GOT3 (cell line): ENCODE measurements around the gene CDH12.
"Not testable (repeated sequence)": the region's sequence is repeated elsewhere in the genome, so short reads cannot be mapped to it uniquely, and the experiment has no call there.

Experiments used
- DNase-seq: peaks from one replicate; lab custom pipeline; 2025; ENCODE audit warnings: mixed read lengths; lab: John Stamatoyannopoulos, UW

The CDH12 gene

DNA sequence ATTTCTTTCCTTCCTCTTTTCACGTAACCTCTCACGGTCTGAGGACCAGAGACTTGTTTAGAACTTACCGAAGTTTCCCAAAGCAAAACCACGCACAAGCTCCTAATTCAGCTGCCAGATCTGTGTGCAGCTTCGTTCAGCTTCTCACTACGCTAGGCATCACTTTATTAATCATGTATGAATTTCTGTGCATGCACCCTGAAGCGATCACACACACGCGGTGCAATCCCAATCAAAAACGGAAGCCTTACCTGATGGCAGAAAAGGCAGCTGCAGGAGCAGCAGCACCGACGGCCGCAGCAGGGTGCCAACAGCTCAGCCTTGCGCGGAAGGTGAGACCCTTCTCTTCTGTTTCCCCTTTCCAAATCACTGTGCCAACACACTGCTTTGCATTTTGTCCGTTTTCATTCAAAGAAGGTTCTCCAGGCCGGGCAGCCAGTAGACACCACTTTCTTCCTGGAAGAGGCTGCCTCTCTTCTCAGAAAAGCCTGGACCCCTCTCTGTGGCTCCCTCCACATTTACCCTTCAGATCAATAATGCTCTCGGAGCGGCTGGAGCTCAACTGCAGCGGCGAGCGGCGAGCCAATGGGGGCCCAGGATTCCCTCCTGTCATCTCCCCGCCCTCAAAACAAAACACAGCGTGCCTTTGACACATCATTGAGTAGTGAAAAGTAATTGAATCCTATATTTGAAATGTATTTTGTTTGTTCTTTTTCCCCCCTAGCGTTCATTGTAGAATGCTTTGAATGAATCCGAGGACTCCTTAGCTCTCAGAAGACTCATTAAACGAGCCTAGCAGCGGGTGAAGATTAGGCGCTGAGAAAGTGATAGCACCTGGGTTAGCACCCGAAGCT lies at the start of gene CDH12:
Gene CDH12 (minus strand): TSS at position 538 of the 854 bp plus-strand sequence.
- no peak for DNase-seq

DNA sequence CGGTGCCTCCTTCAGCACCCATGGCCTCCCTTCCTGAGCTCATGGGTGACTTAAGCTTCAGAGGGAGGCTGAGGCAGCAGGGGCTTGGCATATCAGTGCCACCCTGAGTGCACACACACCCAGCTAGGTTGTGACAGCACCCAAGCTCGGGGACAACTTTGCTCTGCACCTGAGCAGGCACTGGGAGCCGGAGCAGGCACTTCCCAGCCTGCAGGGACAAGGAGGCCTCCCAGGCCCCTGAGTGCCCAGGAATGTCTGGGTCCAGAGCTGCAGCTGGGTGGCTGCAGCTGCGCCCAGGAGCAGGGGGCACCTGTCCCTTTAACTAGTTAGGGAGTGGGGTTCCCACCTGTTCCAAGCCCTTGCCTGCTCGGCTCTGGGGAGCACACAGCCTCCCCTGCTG lies 48.7 kb upstream of the CDH12 start:
- DNase-seq, result no peak

DNA sequence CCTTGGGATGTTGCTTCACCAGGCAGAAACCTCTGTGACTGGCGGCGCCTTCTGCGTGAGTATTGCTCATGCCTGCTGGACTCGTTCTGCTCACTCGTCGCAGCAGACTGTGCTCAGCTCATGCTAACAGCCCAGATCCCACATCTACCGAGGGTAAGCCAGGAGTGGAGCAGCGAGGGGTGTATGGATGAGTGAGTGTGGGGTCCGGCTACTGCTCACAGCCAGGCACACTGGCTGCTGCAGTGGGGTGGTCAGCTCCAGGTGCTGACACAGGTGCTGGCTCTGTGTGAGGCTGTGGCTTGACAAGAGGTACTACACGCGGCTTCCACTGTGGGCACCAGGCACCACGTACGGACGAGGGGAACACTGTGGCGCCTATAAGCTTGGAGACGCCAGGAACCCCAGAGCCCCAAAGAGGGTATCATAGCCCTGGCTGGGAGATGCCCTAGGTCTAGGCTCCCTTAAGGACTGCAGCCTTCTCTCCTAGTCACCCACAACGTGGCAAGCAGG lies 47.7 kb upstream of the CDH12 start:
- DNase-seq, result no peak

DNA sequence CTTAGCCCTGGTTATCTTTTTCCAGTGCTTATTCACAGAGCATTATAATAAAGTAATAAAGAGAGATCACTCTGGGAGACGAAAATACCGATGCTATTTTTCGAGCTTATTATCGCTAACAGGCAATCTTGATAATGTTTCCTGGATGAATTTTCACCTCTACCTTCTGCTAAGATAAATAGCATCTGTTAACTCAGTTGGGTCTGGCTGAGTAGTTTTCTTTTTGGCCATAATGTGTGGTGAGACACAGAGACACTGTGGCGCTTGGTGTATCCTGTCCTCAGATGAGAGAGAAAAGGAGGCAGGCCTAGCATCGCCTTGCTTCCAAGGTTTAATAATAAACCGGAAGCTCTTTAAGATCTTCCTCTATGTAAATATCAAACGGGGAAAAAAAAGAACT lies 46.2 kb upstream of the CDH12 start:
- DNase-seq, result no peak

DNA sequence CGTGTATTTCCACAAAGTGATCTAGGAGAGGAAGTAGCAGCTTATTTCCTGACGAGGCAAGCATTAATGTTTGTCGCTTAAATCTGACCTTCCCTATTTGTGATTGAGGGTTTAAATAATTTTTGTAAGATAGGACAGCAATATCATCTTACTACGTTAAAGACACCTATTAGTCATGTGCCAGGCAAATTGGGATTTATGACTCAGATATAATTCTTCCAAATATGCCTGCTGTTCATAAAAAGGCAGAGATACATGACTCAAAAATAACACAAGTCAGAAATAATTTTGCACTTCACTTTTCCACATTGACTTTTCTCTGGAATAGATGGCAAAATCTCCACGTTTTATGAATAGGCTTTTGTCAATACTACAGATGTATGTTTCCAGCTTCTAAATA lies 43.0 kb upstream of the CDH12 start:
- no peak for DNase-seq

DNA sequence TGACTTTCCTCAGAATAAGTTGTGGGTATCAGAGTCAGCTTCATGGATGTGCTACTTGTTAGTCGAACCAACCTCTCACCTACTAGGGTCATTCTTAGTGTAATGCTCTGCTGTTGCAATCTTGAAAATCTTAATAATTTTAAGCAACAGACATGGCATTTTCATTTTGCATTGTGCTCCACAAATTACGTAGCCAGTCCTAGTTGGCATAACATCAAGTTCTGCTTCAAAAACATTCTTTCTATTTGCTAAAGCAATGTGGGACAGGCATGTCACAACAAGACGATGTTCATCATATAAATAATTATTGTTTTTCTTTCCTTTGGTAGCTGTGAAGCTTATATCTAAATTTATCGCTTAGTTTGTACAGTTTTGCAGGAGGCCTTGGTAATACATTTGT lies 39.3 kb upstream of the CDH12 start:
- DNase-seq, result no peak

DNA sequence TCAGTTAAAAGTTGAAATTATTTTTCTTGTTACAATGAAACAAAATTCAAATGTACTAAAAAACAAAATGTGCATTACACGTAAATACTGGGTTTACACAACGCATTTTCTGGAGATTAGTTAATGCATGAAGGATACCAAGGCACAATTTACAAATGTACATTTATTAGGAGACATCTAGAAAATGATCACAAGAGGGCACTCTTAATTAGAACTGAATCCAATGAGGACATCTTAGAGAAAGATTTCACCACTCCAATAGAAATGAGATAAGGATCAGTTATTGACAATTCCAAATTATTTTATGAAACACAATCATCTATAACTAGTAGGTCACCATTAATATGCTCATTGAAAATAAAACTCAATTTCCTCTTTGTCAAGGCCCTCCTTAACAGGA lies 36.6 kb upstream of the CDH12 start:
- no peak for DNase-seq

DNA sequence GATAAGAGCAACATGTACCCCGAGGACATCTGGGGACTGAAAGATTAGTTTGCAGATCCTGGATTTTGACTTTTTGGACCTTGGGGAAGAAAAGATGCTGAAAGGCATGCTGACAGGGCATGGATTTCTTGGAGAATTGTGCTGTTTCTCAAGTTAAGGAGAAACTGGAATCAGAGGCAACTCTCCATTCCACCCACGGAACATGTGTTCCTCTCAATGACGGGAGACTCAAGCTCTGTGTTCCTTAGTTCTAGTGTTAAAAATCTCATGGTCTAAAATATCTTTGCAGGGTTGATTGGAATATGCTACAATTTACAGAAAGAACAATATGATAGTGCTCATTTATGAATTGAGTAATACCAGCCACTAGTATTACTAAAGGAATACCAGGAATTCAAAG lies 34.4 kb upstream of the CDH12 start:
- no peak for DNase-seq

DNA sequence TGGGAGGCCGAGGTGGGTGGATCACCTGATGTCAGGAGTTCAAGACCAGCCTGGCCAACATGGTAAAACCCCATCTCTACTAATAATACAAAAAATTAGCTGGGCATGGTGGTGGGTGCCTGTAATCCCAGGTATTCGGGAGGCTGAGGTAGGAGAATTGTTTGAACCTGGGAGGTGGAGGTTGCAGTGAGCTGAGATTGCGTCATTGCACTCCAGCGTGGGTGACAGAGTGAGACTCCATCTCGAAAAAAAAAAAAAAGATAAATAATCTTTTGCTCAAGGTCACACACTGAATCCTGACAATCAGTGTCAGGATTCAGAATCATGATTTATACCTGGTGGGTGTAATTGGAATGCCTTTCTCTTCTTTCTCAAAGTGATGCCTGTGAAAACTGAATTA lies 5.8 kb upstream of the CDH12 start:
- DNase-seq, result not testable (repeated sequence)

DNA sequence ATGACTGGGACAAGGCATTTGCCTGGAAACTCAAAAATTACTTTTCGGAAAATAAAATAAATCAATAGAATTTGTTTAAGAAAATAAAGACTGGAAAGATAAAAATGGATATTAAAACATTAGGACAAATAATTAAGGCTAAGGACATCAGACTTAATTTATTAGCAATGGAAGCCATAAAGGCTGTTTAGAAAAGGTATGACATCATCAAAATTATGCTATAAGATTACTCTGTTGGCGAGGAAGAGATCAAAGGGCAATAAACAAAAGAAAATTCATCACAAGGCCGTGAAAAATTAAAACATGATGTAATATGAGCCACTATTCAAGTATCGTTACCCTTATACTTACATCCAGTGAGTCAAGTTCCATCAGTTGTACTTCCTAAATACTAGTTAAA lies 2.7 kb upstream of the CDH12 start:
- no peak for DNase-seq

DNA sequence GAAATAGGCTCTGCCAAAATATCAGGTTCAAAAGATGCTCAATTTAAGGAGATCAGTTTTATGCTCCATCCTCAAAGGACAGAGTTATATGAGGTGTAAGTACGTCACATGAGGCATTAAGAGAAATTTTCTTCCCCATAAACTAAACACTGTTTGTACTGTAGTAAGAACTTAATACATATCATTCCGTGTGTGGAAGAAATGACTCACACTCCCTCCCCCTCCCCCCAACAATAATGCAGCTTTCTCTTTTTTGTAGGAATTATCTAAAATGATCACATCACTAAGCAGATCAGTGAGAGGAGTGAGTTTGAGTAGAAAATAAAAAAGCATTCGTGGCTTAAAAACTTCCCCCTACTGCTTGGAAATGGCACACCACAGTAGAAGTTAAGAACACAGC lies 2.2 kb downstream of the CDH12 start:
- DNase-seq, result no peak

DNA sequence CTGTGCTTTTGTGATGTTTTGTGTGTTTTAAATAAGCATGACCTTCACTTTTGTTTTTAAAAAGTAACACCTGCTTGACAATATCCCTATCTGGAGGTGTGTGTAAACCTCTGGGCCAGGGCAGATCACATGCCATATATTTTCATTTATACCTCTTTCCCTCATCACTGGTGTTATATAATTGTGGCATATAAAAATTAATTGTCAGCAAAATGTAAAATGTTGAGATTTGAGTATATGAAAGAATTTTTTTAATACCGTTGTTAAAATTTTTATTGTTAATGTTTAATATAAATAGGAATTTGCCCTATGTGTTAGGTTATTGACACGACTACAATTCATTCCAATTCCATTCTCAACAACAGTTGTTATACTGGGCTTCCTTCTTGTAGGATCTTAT lies 6.5 kb downstream of the CDH12 start:
- no peak for DNase-seq

DNA sequence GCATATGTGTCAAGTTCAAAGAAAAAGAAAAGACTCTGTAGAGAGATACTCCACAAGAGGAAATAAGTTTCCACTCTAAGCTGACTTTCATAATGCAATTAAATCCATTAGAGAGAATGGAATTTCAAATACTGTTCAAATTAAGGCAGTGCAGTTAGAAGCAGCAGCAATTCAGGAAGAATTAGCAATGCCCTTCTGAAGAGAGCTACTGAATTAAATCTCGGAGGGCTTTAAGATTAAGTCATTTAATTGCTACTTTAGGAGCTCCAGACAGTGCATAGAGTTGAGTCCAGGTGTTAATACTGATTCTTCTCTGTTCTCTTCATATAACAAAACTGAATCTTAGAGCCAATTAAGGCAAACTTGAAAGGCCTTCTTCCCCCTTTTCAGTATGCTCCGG lies 8.5 kb downstream of the CDH12 start:
- DNase-seq, result no peak

DNA sequence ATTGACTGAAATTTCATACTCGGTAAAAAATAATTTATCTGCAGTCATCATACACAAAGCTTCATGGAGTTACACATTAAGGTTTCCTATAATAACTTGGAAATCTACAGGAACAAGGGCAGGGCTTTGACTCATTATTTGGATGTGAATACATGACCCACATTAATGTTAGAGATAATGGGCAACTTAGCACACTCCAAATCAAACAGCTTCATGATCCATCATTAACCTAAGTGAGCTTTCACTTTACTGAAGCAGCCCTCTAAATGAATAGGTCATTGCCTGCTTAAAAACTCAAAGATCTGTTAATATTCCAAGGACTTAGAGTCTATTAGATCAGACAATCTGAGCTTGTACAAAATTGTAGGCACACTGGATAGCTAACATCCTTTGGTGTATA lies 9.0 kb downstream of the CDH12 start:
- no peak for DNase-seq

DNA sequence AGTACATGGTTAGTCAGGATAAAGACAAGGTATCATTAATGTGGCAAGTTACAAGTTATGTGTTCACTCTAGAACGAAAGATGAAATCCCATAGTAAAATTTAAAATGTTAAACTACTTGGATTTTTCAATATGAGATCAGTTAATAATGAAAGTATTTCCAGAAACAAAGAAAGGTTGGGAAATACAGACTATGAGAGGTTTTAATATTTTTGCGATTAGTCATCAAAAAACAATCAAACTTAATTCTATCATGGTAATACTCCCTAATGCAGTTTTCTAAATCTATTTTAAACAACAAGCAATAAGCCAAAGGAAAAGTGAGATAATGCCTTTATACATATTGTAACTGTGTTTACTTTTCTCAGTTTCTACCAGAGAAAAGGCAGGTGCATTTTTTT lies 10.6 kb downstream of the CDH12 start:
- no peak for DNase-seq

DNA sequence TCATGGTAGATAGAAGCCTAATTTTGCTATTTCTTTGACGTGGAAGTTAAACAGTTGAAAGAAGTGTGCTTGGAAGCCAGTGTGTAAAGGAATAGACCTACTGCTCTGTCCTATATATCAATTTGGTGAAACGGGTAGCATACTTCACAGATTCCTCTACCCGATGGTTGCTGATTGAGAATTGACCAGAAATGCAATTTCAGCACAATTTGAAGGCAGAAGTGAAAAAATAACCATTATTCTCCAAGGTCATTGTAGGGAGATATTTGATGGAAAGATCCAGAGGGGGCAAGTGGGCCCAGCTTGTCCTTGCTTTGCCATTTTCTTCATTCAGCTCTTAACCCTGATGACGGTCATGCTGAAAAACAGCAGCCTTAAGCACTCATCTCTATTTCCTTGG lies 15.3 kb downstream of the CDH12 start:
- no peak for DNase-seq

DNA sequence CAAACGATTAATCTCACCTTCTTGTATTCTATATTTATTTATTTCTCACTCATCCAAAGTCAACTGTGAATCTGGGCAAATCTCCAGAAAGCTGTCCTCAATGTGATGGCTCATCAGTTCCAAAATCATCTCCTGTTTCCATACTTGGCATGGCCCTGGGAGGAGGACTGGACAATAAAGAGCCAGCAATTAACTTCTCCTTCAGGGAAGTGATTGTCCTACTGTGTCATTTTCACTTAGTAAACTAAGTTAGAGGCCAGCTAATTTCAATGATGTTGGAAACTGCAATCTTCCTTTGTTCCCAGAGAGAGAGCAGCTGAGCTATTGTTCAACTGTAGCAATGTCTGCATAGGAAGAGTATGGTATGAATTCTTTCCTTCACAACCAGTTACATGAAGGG lies 17.5 kb downstream of the CDH12 start:
- DNase-seq, result no peak

DNA sequence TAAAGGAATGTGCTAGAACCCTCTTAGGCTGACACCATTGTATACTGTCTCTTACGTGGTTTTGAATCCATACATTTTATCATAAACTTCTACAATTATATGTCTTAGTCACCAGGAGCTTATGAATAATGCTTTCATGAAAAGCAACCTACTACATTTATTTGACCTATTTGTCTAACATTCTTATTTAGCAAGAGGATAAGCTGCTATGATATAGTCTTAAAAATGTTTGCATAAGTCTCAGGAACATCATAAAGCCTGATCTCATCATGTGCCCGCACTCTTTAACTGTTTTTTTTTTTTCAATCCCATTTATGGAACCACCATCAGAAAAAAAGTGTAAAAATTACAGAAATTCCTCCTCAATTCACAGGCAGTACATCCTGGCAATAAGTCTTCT lies 59.7 kb downstream of the CDH12 start:
- no peak for DNase-seq

DNA sequence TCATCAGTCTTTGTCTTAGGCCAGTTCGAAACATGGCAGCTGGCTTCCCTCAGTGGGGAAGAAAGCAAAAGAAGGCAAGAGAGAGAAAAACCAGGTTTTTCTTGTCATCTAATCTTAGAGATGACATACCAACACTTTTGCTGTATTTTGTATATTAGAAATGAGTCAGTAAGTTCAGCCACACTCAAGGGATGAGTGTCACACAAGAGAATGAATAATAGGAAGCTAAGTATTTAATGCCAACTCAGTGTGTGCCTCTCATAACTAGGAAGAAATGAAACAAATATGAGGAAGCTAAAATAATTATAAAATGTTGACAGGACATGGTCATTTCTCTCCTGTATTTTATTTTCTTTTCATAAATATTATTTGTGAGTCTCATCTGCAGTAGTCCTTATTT lies 65.3 kb downstream of the CDH12 start:
- DNase-seq, result no peak

DNA sequence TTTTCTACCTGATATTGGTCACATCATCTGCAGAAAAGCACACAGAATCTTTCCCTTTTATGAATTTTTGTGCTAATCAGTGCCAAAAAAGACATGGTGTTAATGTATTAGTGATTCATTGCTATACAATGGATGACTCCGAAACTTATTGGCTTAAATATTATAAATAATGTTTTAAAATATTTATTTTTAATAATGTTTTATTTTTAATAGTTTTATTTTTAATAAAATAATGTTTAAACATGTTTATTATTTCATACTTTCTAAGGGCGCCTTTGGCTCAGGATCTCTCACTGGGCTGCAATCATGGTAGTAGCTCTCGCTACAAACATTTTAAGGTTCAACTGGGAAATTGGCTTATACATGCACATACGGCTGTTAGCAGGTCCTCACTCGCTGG lies 65.7 kb downstream of the CDH12 start:
- DNase-seq, result no peak

DNA sequence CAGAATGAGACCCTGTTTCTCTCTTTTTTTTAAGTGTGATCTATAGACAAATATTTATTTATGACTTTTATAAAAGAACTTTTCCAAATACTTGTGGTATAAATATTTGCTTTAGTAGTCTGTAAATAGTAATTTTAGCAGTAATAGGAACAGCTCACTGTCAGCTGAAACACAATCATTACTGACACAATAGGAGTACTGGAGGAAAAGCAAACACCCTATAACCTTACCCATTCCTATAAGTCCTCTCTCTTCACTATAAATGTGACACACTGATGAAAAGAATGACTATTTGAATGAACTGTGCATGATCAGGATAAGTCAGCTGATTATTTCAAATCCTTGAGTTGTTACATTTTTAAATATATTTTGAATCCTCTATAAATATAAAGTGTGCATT lies 72.4 kb downstream of the CDH12 start:
- DNase-seq, result no peak

DNA sequence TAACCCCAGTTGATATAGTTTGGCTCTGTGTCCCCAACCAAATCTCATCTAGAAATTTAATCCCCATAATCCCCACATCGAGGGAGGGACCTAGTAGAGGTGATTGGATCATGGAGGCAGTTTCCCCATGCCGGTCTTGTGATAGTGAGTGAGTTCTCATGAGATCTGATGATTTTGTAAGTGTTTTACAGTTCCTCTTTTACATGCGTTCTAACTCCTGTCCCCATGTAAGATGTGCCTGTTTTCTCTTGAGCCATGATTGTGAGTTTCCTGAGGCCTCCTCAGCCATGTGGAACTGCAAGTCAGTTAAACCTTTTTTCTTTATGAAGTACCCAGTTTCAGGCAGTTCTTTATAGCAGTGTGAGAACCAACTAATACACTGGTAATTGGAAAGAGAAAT lies 73.6 kb downstream of the CDH12 start:
- DNase-seq, result no peak

DNA sequence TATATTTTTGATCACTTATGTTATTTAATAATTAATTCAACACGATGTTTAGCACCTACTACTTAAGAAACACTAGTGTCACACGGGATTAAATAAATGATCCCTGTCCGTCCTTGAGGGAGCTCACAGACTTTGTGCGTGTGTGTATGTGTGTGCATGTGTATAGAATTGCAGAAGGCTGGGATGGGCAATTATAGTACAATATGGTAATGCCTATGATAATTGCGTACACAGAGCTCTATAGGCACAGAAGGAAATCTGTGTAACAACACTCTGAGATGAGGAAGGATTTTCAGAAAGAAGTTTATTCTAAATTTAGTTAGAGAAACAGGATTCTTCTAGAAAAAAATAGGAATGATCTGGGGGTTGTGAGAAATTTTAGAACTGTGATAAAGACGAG lies 76.9 kb downstream of the CDH12 start:
- no peak for DNase-seq

DNA sequence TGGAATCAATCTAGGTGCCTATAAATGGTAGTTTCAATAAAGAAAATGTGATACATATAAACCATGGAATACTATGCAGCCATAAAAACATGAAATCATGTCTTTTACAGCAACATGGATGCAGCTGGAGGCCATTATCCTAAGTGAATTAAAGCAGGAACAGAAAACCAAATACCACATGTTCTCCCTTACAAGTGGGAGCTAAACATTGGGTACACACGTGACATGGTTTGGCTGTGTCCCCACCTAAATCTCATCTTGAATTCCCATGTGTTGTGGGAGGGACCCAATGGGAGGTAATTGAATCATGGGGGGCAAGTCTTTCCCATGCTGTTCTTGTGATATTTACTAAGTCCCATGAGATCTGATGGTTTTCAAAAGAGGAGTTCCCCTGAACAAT lies 78.9 kb downstream of the CDH12 start:
- not testable (repeated sequence) for DNase-seq
